Upper lobe of left lung (tissue), 4 donors: Measurements from ENCODE around the gene ACACB.

Experiments used
- EP300 ChIP-seq, 4 donors: sonication (generic); formaldehyde crosslinking; IDR thresholded peaks; one replicate each; pipeline ENCODE4 v1.5.1; 2017; ENCODE audit warnings: antibody characterized with exemption in 4 of 4, control low read depth in 2 of 4
- POLR2A ChIP-seq, 4 donors: fragments of 450-650 bp; IDR thresholded peaks; one replicate each; pipeline ENCODE4 v1.5.1; 2016 to 2017; ENCODE audit warnings: antibody characterized with exemption in 4 of 4, mild to moderate bottlenecking in 2 of 4
- TF ChIP-seq, protein P1 (sequence below), 6 experiments: fragments of 450-650 bp in 4 of 6; fragments of 200-600 bp in 2 of 6; sonication (generic) in 2 of 6; IDR thresholded peaks; one replicate each; pipeline ENCODE4 v1.5.1; 2016 to 2019; ENCODE audit warnings: antibody characterized with exemption in 6 of 6

DNA sequence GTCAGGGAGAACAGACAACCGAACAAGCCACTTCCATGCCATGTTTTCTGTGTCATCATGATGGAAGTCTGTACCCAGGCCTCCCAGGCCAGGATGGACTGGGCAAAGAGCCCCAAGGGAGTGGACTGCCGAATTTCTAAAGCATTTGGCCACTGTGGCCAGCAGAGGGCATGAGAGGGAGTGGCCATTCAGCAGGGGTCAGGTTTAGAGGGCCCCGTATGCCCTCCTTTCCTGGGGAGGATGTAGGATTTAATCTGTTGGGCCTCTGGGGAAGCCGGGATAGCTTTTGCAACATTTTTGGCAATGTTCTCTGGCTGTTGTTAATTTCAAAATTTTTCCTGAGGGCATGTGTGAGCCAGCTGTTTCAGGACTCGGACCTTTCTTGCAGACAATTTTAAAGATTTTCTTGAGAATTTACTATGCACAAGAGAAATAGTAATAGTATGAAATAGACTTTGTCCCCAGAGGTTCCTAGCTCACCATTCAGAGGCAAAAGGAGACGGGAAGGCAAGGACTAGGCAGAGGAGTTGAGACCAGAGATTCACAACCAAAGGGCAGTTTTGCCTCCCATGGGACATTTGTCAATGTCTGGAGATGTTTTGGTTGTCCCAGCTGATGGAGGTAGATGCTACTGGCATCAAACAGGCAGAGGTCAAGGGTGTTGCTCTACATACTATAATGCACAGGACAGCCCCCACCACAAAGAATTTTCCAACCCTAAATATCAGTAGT lies 18.0 kb downstream of the ACACB start:
- TF ChIP-seq, protein P1, sequence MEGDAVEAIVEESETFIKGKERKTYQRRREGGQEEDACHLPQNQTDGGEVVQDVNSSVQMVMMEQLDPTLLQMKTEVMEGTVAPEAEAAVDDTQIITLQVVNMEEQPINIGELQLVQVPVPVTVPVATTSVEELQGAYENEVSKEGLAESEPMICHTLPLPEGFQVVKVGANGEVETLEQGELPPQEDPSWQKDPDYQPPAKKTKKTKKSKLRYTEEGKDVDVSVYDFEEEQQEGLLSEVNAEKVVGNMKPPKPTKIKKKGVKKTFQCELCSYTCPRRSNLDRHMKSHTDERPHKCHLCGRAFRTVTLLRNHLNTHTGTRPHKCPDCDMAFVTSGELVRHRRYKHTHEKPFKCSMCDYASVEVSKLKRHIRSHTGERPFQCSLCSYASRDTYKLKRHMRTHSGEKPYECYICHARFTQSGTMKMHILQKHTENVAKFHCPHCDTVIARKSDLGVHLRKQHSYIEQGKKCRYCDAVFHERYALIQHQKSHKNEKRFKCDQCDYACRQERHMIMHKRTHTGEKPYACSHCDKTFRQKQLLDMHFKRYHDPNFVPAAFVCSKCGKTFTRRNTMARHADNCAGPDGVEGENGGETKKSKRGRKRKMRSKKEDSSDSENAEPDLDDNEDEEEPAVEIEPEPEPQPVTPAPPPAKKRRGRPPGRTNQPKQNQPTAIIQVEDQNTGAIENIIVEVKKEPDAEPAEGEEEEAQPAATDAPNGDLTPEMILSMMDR (IDR thresholded peaks at IDR 0.05), result peak; percentile 29 to 54 (median 38)
- TF ChIP-seq EP300 (IDR thresholded peaks at IDR 0.05), result no peak
- no peak for TF ChIP-seq POLR2A (IDR thresholded peaks at IDR 0.05)
